Stimulated activated CD4-positive, alpha-beta T cell treated with anti-CD3 and anti-CD28 coated beads, Interleukin-2, amount 100 ng/mL, for 48 hours (primary cell): ENCODE results near the gene LY6G6C.

Source experiments
- DNase-seq, 2 donors: peaks; one replicate each; pipeline ENCODE4 v3.0.0-alpha.2; 2020

LY6G6C gene

DNA sequence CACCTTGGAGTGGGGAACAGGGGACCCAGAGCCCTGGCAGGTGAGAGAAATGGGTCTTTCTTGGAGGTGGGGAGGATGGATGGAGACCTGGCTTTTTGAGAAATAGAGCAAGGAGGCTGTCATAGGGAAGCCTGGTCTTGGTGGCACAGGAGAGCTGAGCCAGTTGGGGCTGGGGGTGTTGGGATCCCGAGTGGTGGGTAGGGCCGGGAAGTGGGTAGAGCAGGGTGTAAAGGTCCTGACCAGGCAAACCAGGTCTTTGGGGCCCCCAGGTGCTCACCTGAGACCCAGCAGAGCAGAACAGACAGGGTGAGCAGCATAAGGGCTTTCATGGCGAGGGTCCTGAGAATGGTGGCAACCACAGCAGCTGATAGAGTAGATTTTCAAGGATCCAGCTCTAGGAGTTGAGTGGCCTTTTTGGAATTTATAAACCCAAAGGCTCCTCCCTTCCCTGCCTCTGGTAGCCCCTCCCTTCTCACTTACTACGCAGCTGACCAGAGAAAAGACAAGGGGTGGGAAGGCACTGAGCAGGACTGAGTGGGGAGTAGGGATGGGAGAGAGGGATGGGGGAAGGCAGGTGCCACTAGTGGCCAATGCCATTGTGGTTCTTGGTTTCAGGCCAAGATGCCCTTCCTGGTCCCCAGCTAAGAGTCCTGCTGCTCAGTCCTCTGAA is at the start of gene LY6G6C:
LY6G6C (minus strand) TSS at position 396 of the 670 bp plus-strand sequence; CDS start at position 329, 67 bp downstream.
- no peak for DNase-seq

DNA sequence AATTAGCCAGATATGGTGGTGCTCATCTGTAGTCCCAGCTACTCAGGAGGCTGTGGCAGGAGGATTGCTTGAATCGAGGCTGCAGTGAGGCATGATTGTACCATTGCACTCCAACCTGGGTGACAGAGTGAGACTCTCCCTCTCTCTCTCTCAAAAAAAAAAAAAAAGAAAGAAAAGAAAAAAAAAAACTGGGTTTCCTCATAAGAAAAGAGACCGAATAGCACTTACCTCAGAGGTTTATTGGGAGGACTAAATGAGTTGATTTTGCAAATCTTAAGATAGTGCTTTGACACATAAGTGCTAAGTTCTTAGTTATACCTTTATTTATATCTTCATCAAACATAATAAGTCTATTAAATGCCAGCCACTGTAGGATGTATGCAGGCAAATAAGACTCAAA is 49.3 kb upstream of the LY6G6C start:
- no peak for DNase-seq

GRCh38 chr6:31769684-31770371 is 48.3 kb upstream of the LY6G6C start:
- DNase-seq, result peak; percentile 82

GRCh38 chr6:31768363-31769257 is 47.1 kb upstream of the LY6G6C start:
- DNase-seq, result no peak

GRCh38 chr6:31767096-31767645 is 45.6 kb upstream of the LY6G6C start:
- no peak for DNase-seq

DNA sequence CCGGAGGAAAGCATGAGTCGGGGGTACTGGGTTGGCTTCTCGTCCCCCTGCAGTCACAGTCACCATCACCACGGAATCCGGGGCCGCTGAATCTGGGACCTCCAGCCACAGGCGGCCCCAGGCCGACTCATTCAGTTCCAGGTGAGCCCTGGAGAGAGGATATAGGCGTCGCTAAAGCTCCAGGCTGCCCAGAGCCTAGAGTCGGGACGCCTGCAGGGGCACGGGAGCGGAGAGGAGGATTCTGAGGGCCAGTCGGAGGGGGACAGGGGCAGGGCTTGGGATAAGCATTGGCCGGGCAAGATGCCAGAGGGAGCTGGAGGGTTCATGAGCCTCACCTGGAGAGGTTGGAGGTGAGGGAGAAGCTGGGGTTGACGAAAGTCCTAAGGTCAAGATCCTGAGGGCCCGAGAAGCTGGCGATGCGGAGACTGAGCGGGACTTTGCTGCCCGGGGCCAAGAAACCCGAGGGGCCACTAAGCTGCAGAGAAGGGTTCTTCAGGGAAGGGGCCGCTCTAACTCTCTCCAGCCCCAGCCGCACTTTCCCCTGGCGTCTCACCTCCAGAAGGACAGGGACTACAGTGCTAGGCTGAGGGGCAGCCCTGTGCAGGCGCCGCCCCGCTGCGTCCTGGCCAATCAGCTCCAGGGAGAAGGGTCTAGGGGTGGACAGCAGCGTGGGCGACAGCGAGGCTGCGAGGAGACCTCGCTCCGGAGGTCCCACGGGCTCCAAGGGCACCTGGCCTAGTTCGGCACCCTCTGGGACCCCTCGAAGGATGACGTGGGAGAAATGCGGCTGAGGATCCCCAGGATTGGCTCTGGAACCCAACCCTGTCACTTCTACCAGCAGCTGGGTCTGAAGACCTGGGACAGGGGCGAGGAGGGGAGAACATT is 44.6 kb upstream of the LY6G6C start:
- no peak for DNase-seq

DNA sequence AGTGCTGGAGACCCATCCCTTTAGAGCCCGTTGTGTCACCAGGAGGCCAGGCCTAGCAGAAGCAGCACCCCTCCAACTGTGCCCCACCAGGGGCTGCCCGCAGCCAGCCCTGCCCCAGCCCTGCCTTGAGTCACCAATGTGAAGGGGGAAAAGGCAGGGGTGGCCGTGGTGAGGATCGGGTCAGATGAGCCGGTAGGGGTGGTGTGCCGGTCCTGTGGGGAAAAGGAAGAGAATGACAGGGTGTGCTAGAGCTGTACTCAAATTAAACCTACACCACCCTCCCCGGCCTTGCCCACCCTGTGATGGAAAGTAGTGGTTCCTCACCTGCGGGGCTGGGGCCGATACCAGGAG is 44.0 kb upstream of the LY6G6C start:
- DNase-seq, result no peak

- DNase-seq, result no peak
Observed at GRCh38 chr6:31764198-31764597, 42.7 kb upstream of the LY6G6C start.

- DNase-seq, result no peak
Observed at GRCh38 chr6:31763619-31763940, 42.0 kb upstream of the LY6G6C start.

GRCh38 chr6:31762878-31763618 is 41.5 kb upstream of the LY6G6C start:
- DNase-seq, result no peak

- no peak for DNase-seq
Observed at GRCh38 chr6:31762356-31762755, 40.8 kb upstream of the LY6G6C start, which contains the start of gene SAPCD1. Gene SAPCD1 (plus strand): TSS chr6:31762656. CDS start chr6:31763055, 399 bp downstream.

GRCh38 chr6:31761343-31761742 is 39.8 kb upstream of the LY6G6C start:
- no peak for DNase-seq

GRCh38 chr6:31760790-31761189 is 39.2 kb upstream of the LY6G6C start:
- DNase-seq, result no peak

- no peak for DNase-seq
Observed at GRCh38 chr6:31758281-31758680, 36.7 kb upstream of the LY6G6C start.

DNA sequence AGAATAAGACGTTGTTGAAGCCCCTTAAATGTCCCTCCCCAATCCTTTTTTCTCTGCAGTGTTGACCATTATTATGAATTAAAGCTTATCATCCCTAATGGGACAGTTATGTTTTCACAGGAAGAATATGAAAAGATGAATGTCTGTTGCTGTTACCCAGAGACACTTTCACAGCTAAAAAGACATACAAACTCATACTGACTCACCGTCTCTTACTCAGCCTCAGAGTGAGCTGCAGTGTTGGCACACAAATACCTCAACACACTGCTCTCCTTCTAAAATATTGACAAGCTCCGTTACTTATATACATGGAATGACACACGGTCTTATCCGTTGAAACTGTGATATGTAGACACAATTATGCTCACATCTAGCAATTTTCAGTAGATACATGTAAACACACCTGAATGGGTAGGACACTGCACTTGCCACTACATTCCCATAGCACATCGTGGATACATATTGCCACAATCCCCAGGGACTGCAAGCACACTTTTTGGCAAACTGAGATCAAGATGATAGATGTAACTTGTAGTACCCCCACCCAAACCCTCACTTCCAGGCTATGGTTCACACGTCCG is 31.3 kb upstream of the LY6G6C start:
- no peak for DNase-seq

DNA sequence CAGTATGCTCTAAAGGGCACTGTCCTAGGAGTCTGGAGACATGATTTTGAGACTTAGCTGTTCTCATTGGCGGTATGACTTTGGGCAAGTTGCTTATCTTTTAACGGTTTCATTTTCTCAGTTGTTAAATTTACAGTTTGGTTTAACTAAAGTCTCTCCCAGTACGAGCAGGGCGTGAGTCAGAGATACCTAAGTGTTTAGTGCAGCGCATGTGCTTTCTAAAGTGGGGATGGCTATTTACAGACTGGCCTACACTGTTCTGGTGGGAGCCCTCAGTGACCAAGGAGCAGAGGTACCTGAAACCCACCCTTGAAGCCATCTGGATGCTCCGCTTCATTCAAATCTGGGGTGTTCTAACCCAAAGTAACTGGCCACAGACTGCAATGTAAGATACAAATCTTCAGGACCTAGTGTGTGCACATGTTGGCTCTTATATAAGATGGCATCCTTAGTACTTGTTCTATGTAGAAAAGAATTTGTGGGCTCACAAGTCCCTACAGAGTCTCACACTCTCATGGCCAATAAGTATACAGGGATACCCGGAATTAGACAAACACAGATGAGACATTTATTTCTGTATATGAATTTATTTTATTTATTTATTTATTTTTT is 29.0 kb upstream of the LY6G6C start:
- no peak for DNase-seq

- no peak for DNase-seq
Observed at GRCh38 chr6:31749301-31750036, 27.9 kb upstream of the LY6G6C start.

- no peak for DNase-seq
Observed at GRCh38 chr6:31744422-31744821, 22.9 kb upstream of the LY6G6C start.

- no peak for DNase-seq
Observed at GRCh38 chr6:31742894-31743293, 21.3 kb upstream of the LY6G6C start.

GRCh38 chr6:31741815-31742214 is 20.3 kb upstream of the LY6G6C start:
- no peak for DNase-seq
